IMR-90 (cell line): Measurements from ENCODE around the gene NFKB1. TPM values are rescaled to one million over a fixed set of nuclear protein-coding genes. Genes with fewer than 3 reads are reported as not detected.
A peak's percentile ranks its signal among the peaks of the same experiment; 100 is the strongest.

Experiments used
- ATAC-seq: fragments of 200-7000 bp; cut with Tn5 transposase; 2 replicates; pipeline ENCODE4 v1.9.1; 2020; ENCODE audit warnings: low read depth, mild to moderate bottlenecking, moderate library complexity
- BruUV-seq: library from RNA; stranded (reverse); fragments of 400-500 nt; replicated peaks from 2 replicates; lab custom pipeline; 2021; lab: Mats Ljungman, UMichigan
- CTCF ChIA-PET: fragments of 300-600 bp; formaldehyde crosslinking; extraction: SDS; loops from one replicate; lab custom pipeline; 2021; ENCODE audit warnings: antibody characterized with exemption; lab: Yijun Ruan, JAX
- POLR2A ChIA-PET: fragments of 300-600 bp; sonication (Branson Sonifier 250); formaldehyde crosslinking; loops from one replicate; lab custom pipeline; 2022; ENCODE audit warnings: antibody characterized with exemption; ENCODE audit not compliant: unreplicated experiment; lab: Charles Lee
- DNase-seq: peaks from one replicate; pipeline ENCODE4 v3.0.0; 2013
- H2AFZ ChIP-seq: replicated peaks from 2 replicates; pipeline ENCODE3; 2013; ENCODE audit warnings: low read length, mild to moderate bottlenecking; ENCODE audit not compliant: poor library complexity
- H2AK5ac ChIP-seq: 2 replicates; pipeline ENCODE4 v1.6.1; 2013; ENCODE audit warnings: low read depth, low read length, inconsistent platforms
- H2AK9ac ChIP-seq: replicated peaks from 2 replicates; pipeline ENCODE3; 2013; ENCODE audit warnings: mild to moderate bottlenecking, low read depth, low read length, moderate library complexity; ENCODE audit not compliant: poor library complexity
- H2BK120ac ChIP-seq: 2 replicates; pipeline ENCODE4 v1.6.1; 2013; ENCODE audit warnings: low read depth, low read length, inconsistent platforms
- H2BK15ac ChIP-seq: 3 replicates; pipeline ENCODE4 v1.6.1; 2013; ENCODE audit warnings: low read depth, low read length, inconsistent platforms
- H2BK20ac ChIP-seq: 2 replicates; pipeline ENCODE4 v1.6.1; 2013; ENCODE audit warnings: low read depth, mild to moderate bottlenecking, inconsistent platforms, low read length, moderate library complexity
- H2BK5ac ChIP-seq: 2 replicates; pipeline ENCODE4 v1.6.1; 2013; ENCODE audit warnings: mild to moderate bottlenecking, low read depth, low read length, inconsistent platforms; ENCODE audit not compliant: poor library complexity, severe bottlenecking
- H3K14ac ChIP-seq: replicated peaks from 2 replicates; pipeline ENCODE4 v1.6.1; 2013; ENCODE audit warnings: low read depth, low read length, inconsistent platforms
- H3K18ac ChIP-seq: 2 replicates; pipeline ENCODE4 v1.6.1; 2013; ENCODE audit warnings: low read depth, low read length, control low read depth
- H3K23ac ChIP-seq: 2 replicates; pipeline ENCODE4 v1.6.1; 2013; ENCODE audit warnings: low read depth, low read length, inconsistent platforms
- H3K27ac ChIP-seq: 2 replicates; pipeline ENCODE4 v1.5.1; 2013; ENCODE audit warnings: mild to moderate bottlenecking, control low read depth, low read length; ENCODE audit not compliant: insufficient read depth
- H3K27me3 ChIP-seq: 2 replicates; pipeline ENCODE4 v1.6.1; 2013; ENCODE audit warnings: low read length; ENCODE audit not compliant: control insufficient read depth, insufficient read depth
- H3K36me3 ChIP-seq: 2 replicates; pipeline ENCODE4 v1.6.1; 2013; ENCODE audit warnings: low read length, mixed read lengths; ENCODE audit not compliant: control insufficient read depth, insufficient read depth
- H3K4ac ChIP-seq: 2 replicates; pipeline ENCODE4 v1.6.1; 2013; ENCODE audit warnings: low read depth, low read length, inconsistent platforms
- H3K4me1 ChIP-seq: 2 replicates; pipeline ENCODE4 v1.6.1; 2013; ENCODE audit warnings: low read length, mixed read lengths; ENCODE audit not compliant: control insufficient read depth, insufficient read depth
- H3K4me2 ChIP-seq: 2 replicates; pipeline ENCODE4 v1.6.1; 2013; ENCODE audit warnings: low read depth, mild to moderate bottlenecking, control low read depth, low read length, moderate library complexity
- H3K4me3 ChIP-seq: 2 replicates; pipeline ENCODE4 v1.5.1; 2013; ENCODE audit warnings: low read depth, mild to moderate bottlenecking, control low read depth, low read length, moderate library complexity; ENCODE audit not compliant: insufficient read depth
- H3K56ac ChIP-seq: 2 replicates; pipeline ENCODE4 v1.6.1; 2013; ENCODE audit warnings: low read length, inconsistent platforms; ENCODE audit not compliant: insufficient read depth; ENCODE audit errors: extremely low read depth
- H3K79me1 ChIP-seq, 2 experiments: 2 replicates each; pipeline ENCODE4 v1.6.1; 2013; ENCODE audit warnings: low read length in 2 of 2, inconsistent platforms in 1 of 2, low read depth in 1 of 2
- H3K9ac ChIP-seq: 2 replicates; pipeline ENCODE4 v1.6.1; 2013; ENCODE audit warnings: low read depth, low read length, control low read depth
- H3K9me1 ChIP-seq: 2 replicates; pipeline ENCODE4 v1.6.1; 2013; ENCODE audit warnings: low read length, inconsistent platforms; ENCODE audit not compliant: insufficient read depth
- H3K9me3 ChIP-seq: 2 replicates; pipeline ENCODE4 v1.6.1; 2013; ENCODE audit warnings: low read length; ENCODE audit not compliant: control insufficient read depth, insufficient read depth
- H4K20me1 ChIP-seq: 2 replicates; pipeline ENCODE4 v1.6.1; 2013; ENCODE audit warnings: low read length, inconsistent platforms; ENCODE audit not compliant: insufficient read depth
- H4K5ac ChIP-seq: 2 replicates; pipeline ENCODE4 v1.6.1; 2013; ENCODE audit warnings: mild to moderate bottlenecking, low read depth, low read length, control low read depth
- H4K8ac ChIP-seq, 2 experiments: 2 replicates each; pipeline ENCODE4 v1.6.1; 2013; ENCODE audit warnings: low read depth in 2 of 2, low read length in 2 of 2, control low read depth in 1 of 2, inconsistent platforms in 1 of 2
- H4K91ac ChIP-seq: 2 replicates; pipeline ENCODE4 v1.6.1; 2013; ENCODE audit warnings: low read depth, low read length, inconsistent platforms; ENCODE audit not compliant: insufficient read depth
- CEBPB ChIP-seq: IDR thresholded peaks from 2 replicates; pipeline ENCODE4 v1.6.1; 2012; ENCODE audit warnings: low read depth, low read length, improper control_type of control experiment
- CTCF ChIP-seq: conservative IDR thresholded peaks from 2 replicates; pipeline ENCODE4 v1.5.1; 2012; ENCODE audit warnings: mild to moderate bottlenecking, low read depth, low read length, improper control_type of control experiment
- ELK1 ChIP-seq: fragments of 150-350 bp; IDR thresholded peaks from 2 replicates; pipeline ENCODE4 v1.6.1; 2016; ENCODE audit warnings: low read depth, mild to moderate bottlenecking, low read length, moderate library complexity, borderline replicate concordance
- MAFK ChIP-seq: IDR thresholded peaks from 2 replicates; pipeline ENCODE4 v1.6.1; 2012; ENCODE audit warnings: low read depth, low read length, improper control_type of control experiment
- NFE2L2 ChIP-seq: fragments of 150-350 bp; IDR thresholded peaks from 2 replicates; pipeline ENCODE4 v1.6.1; 2016; ENCODE audit warnings: low read depth, mild to moderate bottlenecking, low read length
- RAD21 ChIP-seq: IDR thresholded peaks from 2 replicates; pipeline ENCODE4 v1.6.1; 2012; ENCODE audit warnings: low read length, improper control_type of control experiment
- RCOR1 ChIP-seq: IDR thresholded peaks from 2 replicates; pipeline ENCODE4 v1.6.1; 2012; ENCODE audit warnings: mild to moderate bottlenecking, low read length, improper control_type of control experiment; ENCODE audit not compliant: insufficient replicate concordance
- SMC3 ChIP-seq: fragments of 150-350 bp; IDR thresholded peaks from 2 replicates; pipeline ENCODE4 v1.6.1; 2016; ENCODE audit warnings: low read depth, mild to moderate bottlenecking, antibody characterized with exemption, low read length, moderate library complexity
- USF2 ChIP-seq: fragments of 150-350 bp; IDR thresholded peaks from 2 replicates; pipeline ENCODE4 v1.6.1; 2017; ENCODE audit warnings: mild to moderate bottlenecking, antibody characterized with exemption, low read length, low read depth
- whole genome bisulfite sequencing, 2 experiments: methylation state at CpG; one replicate each; pipeline versions ENCODE4 v1.1.5 to v1.1.7; 2013; ENCODE audit warnings: missing lambda C conversion rate in 2 of 2; ENCODE audit not compliant: insufficient read length in 1 of 2; ENCODE audit errors: extremely low coverage in 2 of 2; 5-methylcytosine and 5-hydroxymethylcytosine counted together
- dilution Hi-C: fragments of 300-500 bp; cut with HindIII; formaldehyde crosslinking; loops from one replicate; pipeline ENCODE4 v1.14.3; 2018; ENCODE audit warnings: low sequenced_read_pairs; ENCODE audit not compliant: unreplicated experiment
- in situ Hi-C: fragments of 300-500 bp; cut with MboI; formaldehyde crosslinking; loops from 3 replicates; pipeline ENCODE4 v1.14.3; 2019; ENCODE audit warnings: low sequenced_read_pairs, inconsistent platforms, mixed read lengths
- intact Hi-C: fragments of 100-400 bp; cut with micrococcal nuclease; formaldehyde crosslinking; loops from 2 replicates; pipeline ENCODE4 v1.10.0; 2022
- polyA plus RNA-seq, 3 experiments: library from polyadenylated mRNA; depleted of rRNA; stranded (reverse); fragments of >200 nt; gene quantifications; 2 replicates each; pipeline ENCODE4 v1.2.3, GENCODE V29; 2012; ENCODE audit warnings: low replicate concordance in 1 of 3
- total RNA-seq: library from RNA; depleted of rRNA; stranded (reverse); fragments of >200 nt; gene quantifications from 2 replicates; pipeline ENCODE4 v1.2.3, GENCODE V29; 2012

NFKB1 gene
- total and polyA plus RNA-seq, 2 of the 4 experiments (the other 2 are of a cell fraction), result 19.8 to 24.6 TPM

DNA sequence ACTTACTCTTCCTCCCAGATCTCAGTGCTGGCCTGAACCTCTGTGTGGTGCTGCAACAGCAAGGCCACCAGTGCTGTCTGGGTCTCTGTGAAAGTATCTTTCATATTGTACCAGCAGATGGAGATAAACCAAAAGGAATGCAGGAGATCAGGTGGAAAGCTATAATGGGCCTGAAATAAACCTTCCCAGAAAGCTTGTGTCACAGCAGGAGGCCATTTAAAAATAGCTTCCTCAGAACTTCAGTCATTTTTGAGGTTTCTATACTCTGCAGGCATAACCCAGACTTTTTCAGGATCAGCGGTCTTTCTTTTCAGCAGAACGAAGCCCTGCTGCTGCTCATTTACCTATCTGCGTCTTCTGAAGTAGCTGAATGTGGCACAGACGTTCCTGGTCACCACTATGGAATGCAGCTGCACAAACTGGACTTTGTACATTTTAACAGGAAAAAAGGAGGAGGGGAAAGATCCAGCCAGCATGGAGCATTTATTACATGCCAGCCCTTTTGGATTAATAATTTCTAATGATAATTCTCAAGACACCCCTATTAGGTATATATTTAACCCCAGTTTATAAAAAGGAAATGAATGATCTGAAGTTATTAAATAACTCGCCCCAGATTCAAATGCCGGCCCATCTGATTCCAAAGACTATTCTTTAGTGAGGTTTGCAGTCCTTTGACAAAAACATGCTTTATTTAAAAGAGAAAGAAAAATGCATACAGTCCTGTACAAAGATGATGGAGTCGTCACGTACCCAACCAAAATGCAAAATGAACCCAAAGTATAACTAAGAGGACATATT, 119.7 kb downstream of the NFKB1 start:
- intact Hi-C loops, result loop anchor here (1.0 to 10.0 kb wide), 10 partner anchors 141 to 1311 kb away; partner anchors contain the start of genes BDH2, CISD2, MANBA and SLC39A8
- Histone ChIP-seq H3K9ac (no peak overlapping the region), H3K9me3 (no peaks in the 10 kb centered on the region), H3K14ac (no peak overlapping the region), H2AK5ac (no peak overlapping the region), H4K20me1 (no peaks in the 10 kb centered on the region; the same call in 1 of the 2 replicates), H2BK5ac (no peak overlapping the region), H3K9me1 (no peaks in the 10 kb centered on the region; the same call in 1 of the 2 replicates), H3K36me3 (peaks cover 7% of the 10 kb centered on the region), H3K4me2 (peak overlapping the region; percentile 48), H3K4ac (no peak overlapping the region), H2BK120ac (0 out of 2 replicates have a peak overlapping the region, but pooled peaks have one; percentile 18), H3K27ac (no peak overlapping the region), H2BK15ac (no peak overlapping the region), H2AK9ac (no peak overlapping the region), H3K18ac (no peak overlapping the region), H3K4me1 (peaks cover 7% of the 10 kb centered on the region), H4K5ac (no peak overlapping the region), H2BK20ac (no peak overlapping the region), H2AFZ (peak overlapping the region; percentile 37), H3K23ac (no peak overlapping the region), H3K27me3 (no peaks in the 10 kb centered on the region), H3K4me3 (peak overlapping the region; percentile 2; the same call in 1 of the 2 replicates), H3K56ac (no peak overlapping the region), H4K91ac (no peak overlapping the region), H3K79me1 (no peaks in the 10 kb centered on the region), H4K8ac (no peak overlapping the region)
- dilution Hi-C loops, result loop anchor here (25.0 kb wide), 1 partner anchor 391 kb away; the partner anchor contains the start of gene SLC9B1
- TF ChIP-seq RCOR1, result no peak
- TF ChIP-seq CEBPB, result peak; percentile 24; the same call in 1 of the 2 replicates
- peak; percentile 75 for TF ChIP-seq SMC3
- TF ChIP-seq RAD21, result peak; percentile 84
- no peak for TF ChIP-seq NFE2L2
- no peak for TF ChIP-seq ELK1
- no peak for TF ChIP-seq USF2
- TF ChIP-seq MAFK, result no peak
- peak; percentile 72 for TF ChIP-seq CTCF
- in situ Hi-C loops, result loop anchor here (5.0 kb wide), 1 partner anchor 466 kb away; no protein-coding TSS in a partner anchor
- peak; percentile 89 for ATAC-seq
- ChIA-PET POLR2A (no interaction called here), CTCF (interaction anchor here (0.5 to 2.3 kb wide), 25 partner anchors 10 to 479 kb away, joined by 3 to 19 read pairs (median 3); partner anchors contain the start of gene MANBA)
- DNase-seq, result peak; percentile 82
- no CpG with 5 or more reads among the region's 8 CpGs for WGBS, 2 experiments
- no TSS peak for BruUV-seq
